K562 (cell line): ENCODE data around the gene ARHGEF4.

Experiments
- CBX8 ChIP-seq: fragments of 200-600 bp; sonication (generic); IDR thresholded peaks from 2 replicates; pipeline ENCODE4 v1.6.1; 2012; ENCODE audit warnings: borderline replicate concordance, mixed run types, low read depth, mild to moderate bottlenecking, moderate library complexity, mixed read lengths, low read length, control low read depth, inconsistent platforms; ENCODE audit not compliant: poor library complexity, severe bottlenecking; ENCODE audit errors: extremely low read depth
- E2F1 ChIP-seq: sonication (generic); formaldehyde crosslinking; IDR thresholded peaks from 2 replicates; pipeline ENCODE4 v1.8.1; 2023; ENCODE audit warnings: mild to moderate bottlenecking, missing genetic modification reagents, moderate library complexity
- KLF10 ChIP-seq: fragments of 250-450 bp; sonication (Bioruptor Pico); IDR thresholded peaks from 2 replicates; pipeline ENCODE4 v1.6.1; 2021; ENCODE audit warnings: matching md5 sums

GRCh38 chr2:130890941-130891669 lies 54.4 kb downstream of the ARHGEF4 start:
- TF ChIP-seq KLF10 (CRISPR knock-in tag), result no peak
- no peak for TF ChIP-seq E2F1
- no peak for TF ChIP-seq CBX8
